GM12878 (cell line): ENCODE data around the gene ZBTB48. TPM values are rescaled to one million over a fixed set of nuclear protein-coding genes. Genes with fewer than 3 reads are reported as not detected.

Source experiments
- ATAC-seq: fragments of 200-7000 bp; cut with Tn5 transposase; 3 replicates; pipeline ENCODE4 v1.9.1; 2020; ENCODE audit warnings: mild to moderate bottlenecking, moderate library complexity
- BruUV-seq: library from RNA; stranded (reverse); fragments of 400-500 nt; replicated peaks from 2 replicates; lab custom pipeline; 2021; lab: Mats Ljungman, UMichigan
- CTCF ChIA-PET: fragments of 300-600 bp; sonication (Branson Sonifier 250); formaldehyde crosslinking; extraction: SDS; loops from one replicate; lab custom pipeline; 2021; ENCODE audit warnings: inconsistent platforms; lab: Yijun Ruan, JAX
- POLR2A ChIA-PET: fragments of 350-600 bp; formaldehyde crosslinking; extraction: SDS; loops from one replicate; lab custom pipeline; 2021; ENCODE audit warnings: inconsistent platforms; lab: Charles Lee
- RAD21 ChIA-PET: fragments of 300-600 bp; sonication (Branson Sonifier 250); formaldehyde crosslinking; loops from one replicate; lab custom pipeline; 2023; ENCODE audit warnings: antibody characterized with exemption; ENCODE audit not compliant: unreplicated experiment; lab: Charles Lee
- SMC1A ChIA-PET: fragments of 300-600 bp; sonication (Branson Sonifier 250); formaldehyde crosslinking; loops from one replicate; lab custom pipeline; 2023; ENCODE audit not compliant: unreplicated experiment, uncharacterized antibody; lab: Charles Lee
- DNase-seq: peaks from one replicate; pipeline ENCODE4 v3.0.0-alpha.2; 2011; ENCODE audit warnings: low read depth, low spot score
- FAIRE-seq: peaks from 3 replicates; lab custom pipeline; 2011; peaks lifted over from hg19 to GRCh38; lab: Jason Lieb, UNC
- H2AFZ ChIP-seq: 2 replicates; pipeline ENCODE4 v1.6.0; 2011; ENCODE audit warnings: low read depth, low read length, control low read depth; ENCODE audit not compliant: control insufficient read depth
- H3K27ac ChIP-seq: 2 replicates; pipeline ENCODE4 v1.5.1; 2011; ENCODE audit warnings: control low read depth; ENCODE audit not compliant: control insufficient read depth, insufficient read depth
- H3K27me3 ChIP-seq, 2 experiments: replicated peaks in 1 of 2; 2 replicates each; pipeline versions ENCODE4 v1.6.0 to v1.6.1; 2011; ENCODE audit warnings: low read length in 1 of 2; ENCODE audit not compliant: control insufficient read depth in 2 of 2, insufficient read depth in 2 of 2
- H3K36me3 ChIP-seq, 2 experiments: 2 replicates each; pipeline ENCODE4 v1.5.1; 2011; ENCODE audit warnings: low read length in 1 of 2; ENCODE audit not compliant: control insufficient read depth in 2 of 2, insufficient read depth in 2 of 2
- H3K4me1 ChIP-seq: 2 replicates; pipeline ENCODE4 v1.6.1; 2011; ENCODE audit warnings: mild to moderate bottlenecking, low read length, moderate library complexity, mixed read lengths; ENCODE audit not compliant: control insufficient read depth, insufficient read depth
- H3K4me2 ChIP-seq: 2 replicates; pipeline ENCODE4 v1.6.0; 2011; ENCODE audit warnings: control low read depth; ENCODE audit not compliant: control insufficient read depth, insufficient read depth
- H3K4me3 ChIP-seq: fragments of 200-600 bp; sonication (generic); 2 replicates; pipeline ENCODE4 v1.5.1; 2016
- H3K79me2 ChIP-seq: 2 replicates; pipeline ENCODE4 v1.6.0; 2011; ENCODE audit warnings: low read length; ENCODE audit not compliant: control insufficient read depth, insufficient read depth
- H3K9ac ChIP-seq: 2 replicates; pipeline ENCODE4 v1.8.0; 2011; ENCODE audit warnings: low read length, control low read depth, mixed read lengths; ENCODE audit not compliant: control insufficient read depth, insufficient read depth
- H3K9me3 ChIP-seq: replicated peaks from 3 replicates; pipeline ENCODE4 v1.5.1; 2011; ENCODE audit warnings: mild to moderate bottlenecking, low read length; ENCODE audit not compliant: control insufficient read depth, insufficient read depth
- H4K20me1 ChIP-seq: 2 replicates; pipeline ENCODE4 v1.6.0; 2011; ENCODE audit not compliant: control insufficient read depth, insufficient read depth
- ASH2L ChIP-seq: fragments of 300-600, 200-600 bp; sonication (generic); IDR thresholded peaks from 2 replicates; pipeline ENCODE4 v1.6.1; 2017; ENCODE audit warnings: low read depth, mild to moderate bottlenecking, borderline replicate concordance
- BCL11A ChIP-seq: IDR thresholded peaks from 2 replicates; pipeline ENCODE4 v1.6.1; 2011; ENCODE audit warnings: low read depth, low read length
- BCL3 ChIP-seq: IDR thresholded peaks from 2 replicates; pipeline ENCODE4 v1.6.1; 2011; ENCODE audit warnings: borderline replicate concordance, low read depth, mild to moderate bottlenecking, moderate library complexity, low read length; ENCODE audit not compliant: insufficient read depth, poor library complexity, severe bottlenecking
- CHD2 ChIP-seq: IDR thresholded peaks from 2 replicates; pipeline ENCODE4 v1.6.1; 2011; ENCODE audit warnings: low read depth, low read length, improper control_type of control experiment, borderline replicate concordance
- CREB1 ChIP-seq: IDR thresholded peaks from 2 replicates; pipeline ENCODE4 v1.6.1; 2012; ENCODE audit warnings: low read depth, mild to moderate bottlenecking, inconsistent platforms
- FOXK2 ChIP-seq: fragments of 450-650 bp; IDR thresholded peaks from 2 replicates; pipeline ENCODE4 v1.6.1; 2017; ENCODE audit warnings: mild to moderate bottlenecking, moderate library complexity
- JUNB ChIP-seq: IDR thresholded peaks from 2 replicates; pipeline ENCODE4 v1.6.1; 2016; ENCODE audit warnings: antibody characterized with exemption, mild to moderate bottlenecking
- MTA3 ChIP-seq: IDR thresholded peaks from 2 replicates; pipeline ENCODE4 v1.6.1; 2012; ENCODE audit warnings: low read length, inconsistent platforms, borderline replicate concordance
- NBN ChIP-seq: fragments of 450-650 bp; IDR thresholded peaks from 2 replicates; pipeline ENCODE4 v1.6.1; 2016
- NKRF ChIP-seq: fragments of 450-650 bp; conservative IDR thresholded peaks from 2 replicates; pipeline ENCODE4 v1.6.1; 2017; ENCODE audit warnings: mild to moderate bottlenecking, moderate library complexity
- POLR2A ChIP-seq: IDR thresholded peaks from 2 replicates; pipeline ENCODE4 v1.6.1; 2011; ENCODE audit warnings: low read depth, mild to moderate bottlenecking, low read length
- PRDM15 ChIP-seq: fragments of 450-650 bp; formaldehyde crosslinking; IDR thresholded peaks from 2 replicates; pipeline ENCODE4 v1.4.0; 2020; ENCODE audit warnings: mild to moderate bottlenecking, moderate library complexity
- RUNX3 ChIP-seq: IDR thresholded peaks from 2 replicates; pipeline ENCODE4 v1.6.1; 2012; ENCODE audit warnings: low read length, inconsistent platforms
- TBL1XR1 ChIP-seq: IDR thresholded peaks from 2 replicates; pipeline ENCODE4 v1.6.1; 2012; ENCODE audit warnings: low read depth, low read length, improper control_type of control experiment
- WRNIP1 ChIP-seq: IDR thresholded peaks from 2 replicates; pipeline ENCODE4 v1.6.1; 2011; ENCODE audit warnings: low read depth, low read length, improper control_type of control experiment, borderline replicate concordance
- ZNF217 ChIP-seq: fragments of 450-650 bp; IDR thresholded peaks from 2 replicates; pipeline ENCODE4 v1.6.1; 2017; ENCODE audit warnings: antibody characterized with exemption, mild to moderate bottlenecking
- WGBS: methylation state at CpG from one replicate; pipeline ENCODE4 v1.1.6; 2016; ENCODE audit warnings: low lambda C conversion rate; ENCODE audit not compliant: insufficient replicate concordance, insufficient coverage; ENCODE audit errors: missing lambda C conversion rate; 5-methylcytosine and 5-hydroxymethylcytosine counted together
- in situ Hi-C: fragments of 300-500 bp; cut with MboI; formaldehyde crosslinking; loops from 9 replicates; pipeline ENCODE4 v1.14.3; 2018; ENCODE audit warnings: mixed read lengths
- intact Hi-C: fragments of 100-400 bp; cut with micrococcal nuclease; formaldehyde crosslinking; loops from one replicate; pipeline ENCODE4 v1.14.2; 2022; ENCODE audit not compliant: unreplicated experiment
- polyA plus RNA-seq, 11 experiments: library from polyadenylated mRNA; depleted of rRNA in 4 of 11; unstranded in 6 of 11; stranded (reverse) in 5 of 11; fragments of >200 nt; fragmentation: Nextera tagmentation in 4 of 11; fragmentation: Illumina TruSeq in 1 of 11; extraction: Ambion mirVana in 4 of 11; extraction: Trizol in 1 of 11; gene quantifications; 1 replicate in 1 of 11; 2 replicates in 10 of 11; pipeline versions ENCODE4 v1.2.1 to v1.2.3, GENCODE V29; 2011 to 2016; ENCODE audit warnings: inconsistent platforms in 2 of 11, missing spikeins in 2 of 11, low read depth in 1 of 11
- total RNA-seq, 4 experiments: library from RNA; depleted of rRNA in 3 of 4; stranded (reverse); fragments of >200 nt in 3 of 4; fragmentation: Illumina TruSeq in 1 of 4; extraction: Trizol in 1 of 4; gene quantifications; 2 replicates each; pipeline versions ENCODE4 v1.2.1 to v1.2.3, GENCODE V29; 2013 to 2021

The ZBTB48 gene
- total and polyA plus RNA-seq, 10 of the 15 experiments (the other 5 are each of a cell fraction or from before 2014, with no cell fraction given): 1.00 to 25.3 (median 16.7) TPM

GRCh38 chr1:6536291-6536690 is 43.5 kb upstream of the ZBTB48 start:
- peaks cover 14% of the 10 kb centered on the region in 2 experiments for H3K36me3 ChIP-seq
- SMC1A ChIA-PET: no interaction called here
- H3K9ac ChIP-seq: no peak overlapping the region
- H3K4me2 ChIP-seq: no peak overlapping the region
- no peak overlapping the region for H3K4me3 ChIP-seq
- no peaks in the 10 kb centered on the region for H3K9me3 ChIP-seq
- no peak for FAIRE-seq
- H3K79me2 ChIP-seq: no peaks in the 10 kb centered on the region
- H4K20me1 ChIP-seq: no peaks in the 10 kb centered on the region
- intact Hi-C loops: no loop called here
- WGBS: 80% methylated on average over 5 of the region's 5 CpGs
- in situ Hi-C loops: no loop called here
- no peak overlapping the region for H2AFZ ChIP-seq
- no TSS peak for BruUV-seq
- POLR2A ChIA-PET: no interaction called here
- CTCF ChIA-PET: interaction anchor here (1.2 to 1.8 kb wide), 3 partner anchors 12 to 47 kb away, joined by 3 to 10 read pairs (median 3); no protein-coding TSS in a partner anchor
- H3K27me3 ChIP-seq: no peaks in the 10 kb centered on the region
- H3K4me1 ChIP-seq: no peaks in the 10 kb centered on the region
- no peak for DNase-seq
- no peak for ATAC-seq
- no peak for TF ChIP-seq BCL11A
- no peak for TF ChIP-seq MTA3
- no peak for TF ChIP-seq NKRF
- no peak for TF ChIP-seq CHD2
- TF ChIP-seq TBL1XR1: no peak
- TF ChIP-seq NBN: no peak
- no peak for TF ChIP-seq POLR2A
- no peak for TF ChIP-seq BCL3
- no peak for TF ChIP-seq RUNX3
- no peak for TF ChIP-seq FOXK2
- no peak for TF ChIP-seq JUNB
- no peak for TF ChIP-seq CREB1
- no peak for TF ChIP-seq ZNF217
- no peak for TF ChIP-seq WRNIP1
- TF ChIP-seq PRDM15: no peak
- TF ChIP-seq ASH2L: no peak
- no peak overlapping the region for H3K27ac ChIP-seq
- RAD21 ChIA-PET: interaction anchor here (0.5 kb wide), 1 partner anchor 72 kb away, joined by 3 read pairs; no protein-coding TSS in a partner anchor
